HepG2 (cell line): Measurements from ENCODE around the gene KRTAP5-9. TPM values are rescaled to one million over a fixed set of nuclear protein-coding genes. Genes with fewer than 3 reads are reported as not detected.

ENCODE experiments used
- ATAC-seq: fragments of 200-7000 bp; cut with Tn5 transposase; 3 replicates; pipeline ENCODE4 v1.9.1; 2020; ENCODE audit warnings: mild to moderate bottlenecking, moderate library complexity
- BruUV-seq: library from RNA; stranded (reverse); fragments of 400-500 nt; replicated peaks from 2 replicates; lab custom pipeline; 2021; lab: Mats Ljungman, UMichigan
- CTCF ChIA-PET: fragments of 300-600 bp; formaldehyde crosslinking; extraction: SDS; loops from one replicate; lab custom pipeline; 2021; ENCODE audit warnings: low total read pairs, inconsistent platforms, low intra/inter-chr PET ratio; lab: Yijun Ruan, JAX
- POLR2A ChIA-PET: fragments of 350-600 bp; sonication (Branson Sonifier 250); formaldehyde crosslinking; loops from one replicate; lab custom pipeline; 2020; ENCODE audit warnings: antibody characterized with exemption, inconsistent platforms; lab: Yijun Ruan, JAX
- DNase-seq: peaks from one replicate; pipeline ENCODE4 v3.0.0-alpha.2; 2015; ENCODE audit warnings: low spot score
- FAIRE-seq: peaks from 3 replicates; lab custom pipeline; 2011; peaks lifted over from hg19 to GRCh38; lab: Jason Lieb, UNC
- H2AFZ ChIP-seq: one replicate; pipeline ENCODE4 v1.6.1; 2011; ENCODE audit warnings: low read length, inconsistent platforms
- H3K27ac ChIP-seq: fragments of 300-600 bp; 3 replicates; pipeline ENCODE4 v1.8.0; 2011; ENCODE audit warnings: mixed run types, mild to moderate bottlenecking, mixed read lengths, low read length, inconsistent platforms; ENCODE audit not compliant: insufficient read depth; ENCODE audit errors: extremely low read length
- H3K27me3 ChIP-seq, 2 experiments: fragments of 200-600 bp in 1 of 2; 2 replicates in 1 of 2; 3 replicates in 1 of 2; pipeline versions ENCODE4 v1.6.0 to v1.8.0; 2011; ENCODE audit warnings: low read length in 2 of 2, mild to moderate bottlenecking in 2 of 2, moderate library complexity in 2 of 2, inconsistent platforms in 1 of 2; ENCODE audit not compliant: insufficient read depth in 2 of 2, control insufficient read depth in 1 of 2
- H3K36me3 ChIP-seq, 2 experiments: fragments of 200-600 bp in 1 of 2; replicated peaks in 1 of 2; 2 replicates in 1 of 2; 3 replicates in 1 of 2; pipeline versions ENCODE4 v1.5.1 to v1.8.0; 2011; ENCODE audit warnings: low read length in 2 of 2, inconsistent platforms in 1 of 2; ENCODE audit not compliant: insufficient read depth in 2 of 2, control insufficient read depth in 1 of 2
- H3K4me1 ChIP-seq: 2 replicates; pipeline ENCODE4 v1.5.1; 2012; ENCODE audit warnings: low read length, inconsistent platforms; ENCODE audit not compliant: insufficient read depth
- H3K4me2 ChIP-seq: 2 replicates; pipeline ENCODE4 v1.6.0; 2011; ENCODE audit warnings: low read depth, low read length, inconsistent platforms
- H3K4me3 ChIP-seq, 3 experiments: fragments of 200-600 bp in 1 of 3; sonication (generic), shearing (Covaris generic) in 1 of 3; replicated peaks in 1 of 3; 2 replicates each; pipeline ENCODE4 v1.5.1; 2011 to 2016; ENCODE audit warnings: low read length in 3 of 3, inconsistent platforms in 2 of 3, low read depth in 2 of 3, mild to moderate bottlenecking in 2 of 3, control low read depth in 1 of 3, mixed read lengths in 1 of 3; ENCODE audit not compliant: insufficient read depth in 1 of 3
- H3K79me2 ChIP-seq: one replicate; pipeline ENCODE4 v1.6.1; 2011; ENCODE audit warnings: low read length, inconsistent platforms; ENCODE audit not compliant: insufficient read depth
- H3K9ac ChIP-seq: 2 replicates; pipeline ENCODE4 v1.6.0; 2011; ENCODE audit warnings: mild to moderate bottlenecking, low read depth, low read length, inconsistent platforms; ENCODE audit not compliant: insufficient read depth
- H3K9me3 ChIP-seq: 2 replicates; pipeline ENCODE4 v1.5.1; 2012; ENCODE audit warnings: mild to moderate bottlenecking, low read length
- H4K20me1 ChIP-seq: 2 replicates; pipeline ENCODE4 v1.6.0; 2011; ENCODE audit warnings: inconsistent platforms, mild to moderate bottlenecking, low read length, moderate library complexity; ENCODE audit not compliant: insufficient read depth
- HOXA3 ChIP-seq: sonication (generic); formaldehyde crosslinking; IDR thresholded peaks from 2 replicates; pipeline ENCODE4 v1.5.0; 2020; ENCODE audit warnings: missing genetic modification reagents
- KDM6A ChIP-seq: IDR thresholded peaks from 2 replicates; pipeline ENCODE4 v1.6.1; 2016; ENCODE audit warnings: low read depth
- MED1 ChIP-seq: sonication (generic); formaldehyde crosslinking; IDR thresholded peaks from 2 replicates; pipeline ENCODE4 v1.4.0; 2020; ENCODE audit warnings: missing genetic modification reagents
- NFKBIZ ChIP-seq: IDR thresholded peaks from 2 replicates; pipeline ENCODE4 v1.6.1; 2018; ENCODE audit warnings: missing genetic modification reagents, missing compliant biosample characterization
- SCMH1 ChIP-seq: sonication (generic); formaldehyde crosslinking; IDR thresholded peaks from 2 replicates; pipeline ENCODE4 v1.9.0; 2021; ENCODE audit warnings: missing genetic modification reagents, mild to moderate bottlenecking, borderline replicate concordance
- TFAP4 ChIP-seq: sonication (generic); IDR thresholded peaks from 2 replicates; pipeline ENCODE4 v1.6.1; 2016; ENCODE audit warnings: low read depth, borderline replicate concordance
- ZNF496 ChIP-seq: sonication (generic); formaldehyde crosslinking; IDR thresholded peaks from 2 replicates; pipeline ENCODE4 v1.8.1; 2023; ENCODE audit warnings: mild to moderate bottlenecking, moderate library complexity, missing genetic modification reagents; ENCODE audit not compliant: insufficient replicate concordance
- ZNF550 ChIP-seq: sonication (generic); formaldehyde crosslinking; IDR thresholded peaks from 2 replicates; pipeline ENCODE4 v1.4.0; 2020; ENCODE audit warnings: mild to moderate bottlenecking, missing genetic modification reagents, borderline replicate concordance
- WGBS: methylation state at CpG from one replicate; pipeline ENCODE4 v1.1.6; 2017; ENCODE audit warnings: low lambda C conversion rate; 5-methylcytosine and 5-hydroxymethylcytosine counted together
- in situ Hi-C: cut with HindIII; loops from 2 replicates; pipeline ENCODE4 v1.10.0; 2017; ENCODE audit warnings: low pct_unique_long_range_greater_than_20kb; ENCODE audit not compliant: extremely low pct_ligation_motif_present
- intact Hi-C: fragments of 100-400 bp; cut with micrococcal nuclease; formaldehyde crosslinking; loops from one replicate; pipeline ENCODE4 v1.10.0; 2022; ENCODE audit not compliant: unreplicated experiment
- polyA plus RNA-seq, 8 experiments: library from polyadenylated mRNA; depleted of rRNA in 3 of 8; stranded (reverse) in 7 of 8; unstranded in 1 of 8; fragments of >200 nt; fragmentation: Illumina TruSeq in 4 of 8; extraction: Trizol in 4 of 8; gene quantifications; 2 replicates each; pipeline versions ENCODE4 v1.2.1 to v1.2.3, GENCODE V29; 2011 to 2016; ENCODE audit warnings: low read depth in 4 of 8, missing spikeins in 1 of 8, mixed read lengths in 1 of 8; ENCODE audit not compliant: insufficient read depth in 1 of 8
- total RNA-seq, 5 experiments: library from RNA; depleted of rRNA; stranded (reverse); fragments of >200 nt; fragmentation: Illumina TruSeq; extraction: Trizol; gene quantifications; 2 replicates each; pipeline ENCODE4 v1.2.3, GENCODE V29; 2016; ENCODE audit warnings: low read depth in 1 of 5

The KRTAP5-9 gene
- total and polyA plus RNA-seq, 2 of the 13 experiments (the other 11 are each of a cell fraction or from before 2014, with no cell fraction given), result 0.09 TPM; not detected in 1

- ATAC-seq, result no peak
- Histone ChIP-seq H3K4me2 (no peak overlapping the region), H3K79me2 (no peaks in the 10 kb centered on the region), H3K9me3 (no peaks in the 10 kb centered on the region), H4K20me1 (no peaks in the 10 kb centered on the region), H3K9ac (no peak overlapping the region), H3K27ac (no peak overlapping the region), H3K4me3 (no peak overlapping the region), H3K36me3 (no peaks in the 10 kb centered on the region), H3K4me1 (peaks cover 95% of the 10 kb centered on the region), H3K27me3 (no peaks in the 10 kb centered on the region), H2AFZ (no peak overlapping the region)
- DNase-seq, result no peak
- ChIA-PET POLR2A (interaction anchor here (1.9 kb wide), 1 partner anchor 10 kb away, joined by 7 read pairs; no protein-coding TSS in a partner anchor), CTCF (no interaction called here)
- BruUV-seq, result no TSS peak
- TF ChIP-seq MED1 (CRISPR knock-in tag) (no peak), NFKBIZ (CRISPR knock-in tag) (no peak), TFAP4 (no peak), ZNF496 (CRISPR knock-in tag) (no peak), KDM6A (no peak), ZNF550 (CRISPR knock-in tag) (no peak), HOXA3 (CRISPR knock-in tag) (no peak), SCMH1 (CRISPR knock-in tag) (no peak)
- intact Hi-C loops (no loop called here), in situ Hi-C loops (no loop called here)
- WGBS, result 90% methylated on average over 8 of the region's 8 CpGs
- no peak for FAIRE-seq
Observed at GRCh38 chr11:71543866-71544265, 4.4 kb upstream of the KRTAP5-9 start.
